Inferior parietal cortex (tissue), 1 donor: Measurements from ENCODE around the gene DCLRE1B.

ENCODE experiments used
- DNase-seq: peaks from one replicate; pipeline ENCODE4 v3.0.0-alpha.2; 2016; ENCODE audit errors: extremely low spot score

DCLRE1B gene

DNA sequence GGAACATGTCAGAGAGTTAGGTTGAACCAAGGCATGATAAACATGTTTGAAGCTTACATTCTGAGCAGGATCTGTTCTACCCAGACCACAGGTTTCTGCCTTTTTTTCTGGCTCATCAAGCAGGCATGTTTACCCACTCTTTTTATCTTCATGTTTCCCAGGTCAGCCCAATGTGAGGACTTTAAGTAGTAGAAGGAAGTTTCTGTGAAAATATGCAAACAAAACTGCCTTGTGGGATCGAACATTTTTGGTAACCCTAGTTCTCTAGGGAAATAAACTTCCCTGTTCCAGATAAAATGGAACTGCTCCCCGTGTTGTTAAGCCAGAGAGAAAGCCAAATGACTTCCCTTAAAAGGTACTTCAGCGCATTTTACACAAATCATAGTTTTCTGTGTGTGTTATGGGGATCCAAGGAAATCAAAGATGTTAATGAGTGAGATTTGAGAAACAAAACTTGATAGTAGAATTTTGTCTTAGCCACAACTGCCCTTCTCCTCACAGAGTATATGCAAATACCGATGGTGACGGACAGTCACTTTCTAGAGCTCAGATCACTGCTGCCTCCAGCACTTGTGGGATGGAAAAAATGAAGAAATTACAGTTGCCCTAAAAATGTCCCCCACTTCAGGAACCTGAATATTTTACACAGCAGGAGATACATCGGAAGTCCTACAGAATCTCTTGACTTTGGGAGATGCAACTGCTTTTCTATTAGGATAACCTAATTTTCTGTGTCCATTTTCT lies 23.2 kb downstream of the DCLRE1B start:
- no peak for DNase-seq

GRCh38 chr1:113928941-113929749 lies 24.0 kb downstream of the DCLRE1B start, which contains the start of gene HIPK1:
TSS of gene HIPK1 (plus strand) at chr1:113929324.
- peak; percentile 94 for DNase-seq

DNA sequence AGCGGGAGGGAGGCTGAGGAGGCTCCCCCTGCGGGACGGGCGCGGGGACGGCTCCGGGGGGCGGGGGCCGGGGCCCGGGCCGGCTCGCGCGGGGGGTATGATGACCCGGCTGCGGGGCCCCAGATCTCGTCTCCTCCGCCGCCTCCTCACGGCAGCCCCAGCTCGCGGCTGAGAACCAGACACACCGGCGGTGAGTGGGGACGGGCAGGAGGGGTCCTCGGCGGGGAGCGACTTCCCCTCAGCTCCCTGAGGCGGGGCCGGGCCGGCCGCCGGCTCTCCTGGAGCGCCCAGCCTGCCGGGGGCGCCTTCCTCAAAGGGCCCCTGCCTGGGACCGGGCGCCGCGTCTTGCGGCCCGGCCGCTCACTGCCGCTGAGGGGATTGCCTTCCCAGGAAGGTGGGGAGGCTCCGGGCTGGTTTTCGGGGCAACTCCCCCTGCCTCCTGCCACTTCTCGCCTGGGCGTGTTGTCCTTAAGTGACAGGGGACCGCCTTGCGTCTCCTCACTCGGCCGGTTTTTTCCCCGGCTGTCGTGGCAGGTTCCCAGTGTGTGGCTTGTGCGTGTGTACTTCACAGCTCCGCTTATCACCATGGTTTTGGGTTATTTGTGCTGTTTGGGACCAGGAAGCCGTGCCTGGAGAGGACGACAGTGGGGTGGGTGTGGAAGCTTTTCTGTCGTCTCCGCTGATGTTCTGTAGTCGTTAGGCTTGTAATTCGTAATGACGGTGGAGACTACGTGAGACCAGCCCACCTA lies 24.8 kb downstream of the DCLRE1B start:
- no peak for DNase-seq

GRCh38 chr1:113930499-113931161 lies 25.5 kb downstream of the DCLRE1B start:
- DNase-seq, result no peak

- no peak for DNase-seq
Observed at GRCh38 chr1:113931451-113931851, 26.3 kb downstream of the DCLRE1B start.

GRCh38 chr1:113934006-113934405 lies 28.9 kb downstream of the DCLRE1B start:
- no peak for DNase-seq

DNA sequence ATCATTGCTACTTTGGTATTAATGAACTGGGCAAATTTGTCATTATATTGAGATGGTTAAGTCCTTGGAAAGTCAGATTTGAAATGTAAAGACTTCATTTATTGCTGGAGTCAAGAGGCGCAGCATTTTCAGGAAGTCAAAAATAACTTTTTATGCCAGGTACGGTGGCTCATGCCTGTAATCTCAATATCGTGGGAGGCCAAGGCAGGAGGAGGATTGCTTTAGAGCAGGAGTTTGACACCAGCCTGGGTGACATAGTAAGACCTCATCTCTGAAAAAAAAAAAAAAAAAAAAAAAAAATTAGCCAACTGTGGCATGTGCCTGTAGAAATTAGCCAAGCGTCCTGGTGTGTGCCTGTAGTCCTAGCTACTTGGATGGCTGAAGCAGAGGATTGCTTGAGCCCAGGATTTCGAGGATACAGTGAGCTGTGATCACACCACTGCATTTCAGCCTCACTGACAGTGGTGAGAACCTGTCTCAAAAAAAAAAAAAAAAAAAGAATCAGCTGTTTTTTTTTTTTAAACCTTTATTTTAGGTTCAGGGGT lies 29.5 kb downstream of the DCLRE1B start:
- no peak for DNase-seq

DNA sequence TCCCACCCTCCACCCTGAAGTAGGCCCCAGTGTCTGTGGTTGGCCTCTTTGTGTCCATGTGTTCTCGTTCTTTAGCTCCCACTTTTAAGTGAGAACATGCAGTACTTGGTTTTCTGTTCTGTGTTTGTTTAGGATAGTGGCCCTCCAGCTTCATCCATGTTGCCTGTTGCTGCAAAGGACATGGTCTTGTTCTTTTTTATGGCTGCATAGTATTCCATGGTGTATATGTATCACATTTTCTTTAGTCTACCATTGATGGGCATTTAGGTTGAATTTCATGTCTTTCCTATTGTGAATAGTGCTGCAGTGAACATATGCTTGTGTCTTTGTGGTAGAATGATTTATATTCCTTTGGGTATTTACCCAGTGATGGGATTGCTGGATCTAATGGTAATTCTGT lies 30.1 kb downstream of the DCLRE1B start:
- no peak for DNase-seq

- DNase-seq, result no peak
Observed at GRCh38 chr1:113935970-113936369, 30.8 kb downstream of the DCLRE1B start.

DNA sequence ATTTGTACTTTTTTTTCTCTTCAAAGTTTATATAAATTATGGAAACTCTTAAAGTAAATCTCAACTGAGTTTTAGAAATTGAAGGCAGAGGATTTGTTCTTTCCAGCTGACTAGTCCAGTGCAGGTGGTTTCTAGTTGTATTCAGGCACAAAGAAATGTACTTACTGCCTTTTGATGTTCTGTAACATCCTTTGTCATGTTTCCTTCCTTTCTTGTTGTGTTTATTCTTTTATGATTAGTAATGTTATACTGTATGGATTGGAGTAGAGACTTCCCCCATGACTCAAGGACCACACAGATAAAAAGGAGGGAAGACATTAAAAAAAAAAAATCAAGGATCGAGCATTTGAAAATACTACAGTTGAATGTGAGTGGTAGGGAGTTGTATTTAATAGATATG lies 32.0 kb downstream of the DCLRE1B start:
- DNase-seq, result no peak

GRCh38 chr1:113938192-113938591 lies 33.1 kb downstream of the DCLRE1B start:
- no peak for DNase-seq

DNA sequence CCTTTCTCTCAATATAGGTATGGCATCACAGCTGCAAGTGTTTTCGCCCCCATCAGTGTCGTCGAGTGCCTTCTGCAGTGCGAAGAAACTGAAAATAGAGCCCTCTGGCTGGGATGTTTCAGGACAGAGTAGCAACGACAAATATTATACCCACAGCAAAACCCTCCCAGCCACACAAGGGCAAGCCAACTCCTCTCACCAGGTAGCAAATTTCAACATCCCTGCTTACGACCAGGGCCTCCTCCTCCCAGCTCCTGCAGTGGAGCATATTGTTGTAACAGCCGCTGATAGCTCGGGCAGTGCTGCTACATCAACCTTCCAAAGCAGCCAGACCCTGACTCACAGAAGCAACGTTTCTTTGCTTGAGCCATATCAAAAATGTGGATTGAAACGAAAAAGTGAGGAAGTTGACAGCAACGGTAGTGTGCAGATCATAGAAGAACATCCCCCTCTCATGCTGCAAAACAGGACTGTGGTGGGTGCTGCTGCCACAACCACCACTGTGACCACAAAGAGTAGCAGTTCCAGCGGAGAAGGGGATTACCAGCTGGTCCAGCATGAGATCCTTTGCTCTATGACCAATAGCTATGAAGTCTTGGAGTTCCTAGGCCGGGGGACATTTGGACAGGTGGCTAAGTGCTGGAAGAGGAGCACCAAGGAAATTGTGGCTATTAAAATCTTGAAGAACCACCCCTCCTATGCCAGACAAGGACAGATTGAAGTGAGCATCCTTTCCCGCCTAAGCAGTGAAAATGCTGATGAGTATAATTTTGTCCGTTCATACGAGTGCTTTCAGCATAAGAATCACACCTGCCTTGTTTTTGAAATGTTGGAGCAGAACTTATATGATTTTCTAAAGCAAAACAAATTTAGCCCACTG lies 35.5 kb downstream of the DCLRE1B start:
- DNase-seq, result no peak

DNA sequence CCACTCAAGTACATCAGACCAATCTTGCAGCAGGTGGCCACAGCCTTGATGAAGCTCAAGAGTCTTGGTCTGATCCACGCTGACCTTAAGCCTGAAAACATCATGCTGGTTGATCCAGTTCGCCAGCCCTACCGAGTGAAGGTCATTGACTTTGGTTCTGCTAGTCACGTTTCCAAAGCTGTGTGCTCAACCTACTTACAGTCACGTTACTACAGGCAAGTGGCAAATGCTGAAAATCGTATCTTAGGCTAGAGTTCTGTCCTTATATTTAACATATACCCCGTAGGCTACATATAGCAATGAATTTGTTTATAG lies 36.1 kb downstream of the DCLRE1B start:
- DNase-seq, result no peak

GRCh38 chr1:113942527-113942926 lies 37.4 kb downstream of the DCLRE1B start:
- DNase-seq, result no peak

- DNase-seq, result no peak
Observed at GRCh38 chr1:113943028-113943811, 38.1 kb downstream of the DCLRE1B start.

DNA sequence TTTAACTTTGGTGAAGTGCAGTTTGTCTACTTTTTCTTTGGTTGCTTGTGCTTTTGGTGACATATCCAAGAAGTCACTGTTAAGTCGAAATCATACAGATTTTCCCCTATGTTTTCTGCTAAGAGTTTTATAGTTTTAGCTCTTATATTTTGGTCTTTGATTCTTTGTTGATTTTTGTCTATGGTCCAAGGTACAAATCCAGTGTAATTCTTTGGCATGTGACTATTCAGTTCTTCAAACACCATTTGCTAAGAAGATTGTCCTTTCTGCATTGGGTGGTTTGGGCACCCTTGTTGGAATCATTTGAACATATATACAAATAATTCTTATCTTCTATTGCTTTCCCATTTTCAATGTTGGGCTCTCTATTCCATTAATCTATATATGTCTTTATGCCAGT lies 40.2 kb downstream of the DCLRE1B start:
- no peak for DNase-seq

GRCh38 chr1:113946112-113946511 lies 41.0 kb downstream of the DCLRE1B start:
- DNase-seq, result no peak

GRCh38 chr1:113946678-113947387 lies 41.7 kb downstream of the DCLRE1B start:
- no peak for DNase-seq

DNA sequence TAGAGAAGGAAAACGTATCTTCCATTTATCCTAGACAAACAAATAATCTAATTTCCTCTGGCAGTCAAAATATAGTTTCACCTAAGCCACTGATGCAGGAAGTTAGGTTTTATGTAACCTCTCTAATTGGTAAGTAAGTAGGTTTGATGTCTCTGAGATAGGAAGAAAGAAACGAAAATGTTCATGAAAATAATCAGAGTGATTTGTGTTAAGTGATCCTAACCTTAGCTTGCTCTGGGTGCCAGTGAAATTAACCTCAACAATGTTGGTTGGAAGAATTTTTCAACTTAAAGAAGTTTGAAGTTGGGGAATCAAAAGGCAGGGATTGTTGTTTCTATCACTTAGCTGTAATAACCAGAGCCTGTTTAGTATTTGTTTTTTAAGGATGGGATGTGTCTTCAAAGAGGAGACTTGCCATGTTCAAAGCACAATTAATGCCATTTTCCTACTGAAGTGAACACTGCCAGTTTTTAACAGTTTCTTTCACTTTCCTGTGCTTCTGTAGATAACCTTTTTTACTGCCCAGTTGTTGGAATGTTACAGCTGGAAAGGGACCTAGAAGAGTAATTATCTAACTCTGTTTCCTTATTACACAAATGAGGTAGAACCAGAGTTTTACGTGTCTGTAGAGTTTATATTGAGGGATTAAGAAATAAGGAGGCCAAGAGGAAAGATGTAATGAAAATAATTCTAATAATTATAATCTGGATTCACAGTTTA lies 42.4 kb downstream of the DCLRE1B start:
- no peak for DNase-seq
